Measurements from ENCODE around the gene WWC1.
A peak's percentile ranks its signal among the peaks of the same experiment; 100 is the strongest.

WWC1 gene

GRCh38 chr5:168313596-168314204 is 22.3 kb downstream of the WWC1 start:
- no peak overlapping the region for H3K4me3 ChIP-seq (ENCODE audit: low read depth, low read length)
- H3K36me3 ChIP-seq (ENCODE audit: control insufficient read depth, insufficient read depth, low read length), result no peaks in the 10 kb centered on the region
- H3K27me3 ChIP-seq (ENCODE audit: control insufficient read depth, insufficient read depth, low read length), result peaks cover 8% of the 10 kb centered on the region
- no peaks in the 10 kb centered on the region for H3K9me3 ChIP-seq (ENCODE audit: control insufficient read depth, insufficient read depth, low read length)
- no peak overlapping the region for H3K9ac ChIP-seq (ENCODE audit: low read depth, low read length)
- H3K4me1 ChIP-seq (ENCODE audit: control insufficient read depth, insufficient read depth, low read length), result peaks cover 8% of the 10 kb centered on the region

GRCh38 chr5:168314735-168315411 is 23.4 kb downstream of the WWC1 start:
- Histone ChIP-seq H3K4me3 (ENCODE audit: low read depth, low read length) (no peak overlapping the region), H3K4me1 (ENCODE audit: control insufficient read depth, insufficient read depth, low read length) (peaks cover 8% of the 10 kb centered on the region), H3K36me3 (ENCODE audit: control insufficient read depth, insufficient read depth, low read length) (no peaks in the 10 kb centered on the region), H3K9me3 (ENCODE audit: control insufficient read depth, insufficient read depth, low read length) (no peaks in the 10 kb centered on the region), H3K9ac (ENCODE audit: low read depth, low read length) (no peak overlapping the region), H3K27me3 (ENCODE audit: control insufficient read depth, insufficient read depth, low read length) (no peaks in the 10 kb centered on the region)

- H3K9ac ChIP-seq (ENCODE audit: low read depth, low read length), result no peak overlapping the region
- H3K27me3 ChIP-seq (ENCODE audit: control insufficient read depth, insufficient read depth, low read length), result no peaks in the 10 kb centered on the region
- H3K9me3 ChIP-seq (ENCODE audit: control insufficient read depth, insufficient read depth, low read length), result no peaks in the 10 kb centered on the region
- no peaks in the 10 kb centered on the region for H3K36me3 ChIP-seq (ENCODE audit: control insufficient read depth, insufficient read depth, low read length)
- peaks cover 8% of the 10 kb centered on the region for H3K4me1 ChIP-seq (ENCODE audit: control insufficient read depth, insufficient read depth, low read length)
- no peak overlapping the region for H3K4me3 ChIP-seq (ENCODE audit: low read depth, low read length)
Observed at GRCh38 chr5:168315416-168316138, 24.1 kb downstream of the WWC1 start.

DNA sequence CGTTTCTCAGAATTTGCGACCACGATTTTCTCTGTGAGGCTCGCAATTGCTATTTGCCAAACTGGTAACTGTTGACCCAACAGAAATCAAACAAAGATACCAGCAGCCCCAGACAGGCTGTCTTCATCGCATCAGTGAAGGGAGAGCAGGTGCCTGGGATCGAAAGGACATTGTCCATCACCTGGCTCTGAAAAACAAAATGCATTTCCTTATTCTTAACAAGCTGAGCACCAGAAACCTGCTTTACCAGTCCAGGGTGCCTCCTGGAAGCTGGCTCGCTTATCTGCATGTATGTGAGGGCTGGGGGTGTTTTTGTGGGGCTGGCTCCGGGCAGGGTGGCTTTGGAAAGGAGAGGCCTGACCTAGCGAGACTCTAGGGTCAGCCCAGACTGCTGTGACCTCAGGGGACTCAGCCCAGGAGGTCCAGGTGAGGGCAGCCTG is 24.7 kb downstream of the WWC1 start:
- Histone ChIP-seq H3K4me1 (ENCODE audit: control insufficient read depth, insufficient read depth, low read length) (peaks cover 4% of the 10 kb centered on the region), H3K27me3 (ENCODE audit: control insufficient read depth, insufficient read depth, low read length) (no peaks in the 10 kb centered on the region), H3K36me3 (ENCODE audit: control insufficient read depth, insufficient read depth, low read length) (no peaks in the 10 kb centered on the region), H3K9ac (ENCODE audit: low read depth, low read length) (no peak overlapping the region), H3K4me3 (ENCODE audit: low read depth, low read length) (no peak overlapping the region), H3K9me3 (ENCODE audit: control insufficient read depth, insufficient read depth, low read length) (no peaks in the 10 kb centered on the region)

DNA sequence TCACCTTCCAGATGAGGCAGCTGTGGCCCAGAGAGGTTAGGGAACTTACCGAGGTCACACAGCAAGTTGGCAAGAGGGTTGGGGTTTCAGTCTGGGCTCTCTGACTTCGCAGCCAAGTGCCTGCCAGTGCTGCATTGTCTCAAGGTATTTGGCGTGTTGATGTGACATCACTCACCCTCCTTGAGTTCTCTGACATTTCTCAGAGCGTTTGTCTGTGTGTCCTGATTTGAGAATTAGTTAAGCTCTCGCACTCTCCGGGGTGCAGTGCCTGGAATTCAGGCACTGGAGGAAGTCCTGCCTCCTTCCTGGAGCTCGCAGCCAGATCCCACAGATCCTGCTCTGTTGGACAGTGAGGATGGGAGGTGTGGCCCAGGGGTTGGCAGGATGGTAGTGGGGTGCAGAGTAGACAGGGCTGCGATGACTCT is 25.7 kb downstream of the WWC1 start:
- Histone ChIP-seq H3K9me3 (ENCODE audit: control insufficient read depth, insufficient read depth, low read length) (no peaks in the 10 kb centered on the region), H3K36me3 (ENCODE audit: control insufficient read depth, insufficient read depth, low read length) (no peaks in the 10 kb centered on the region), H3K4me3 (ENCODE audit: low read depth, low read length) (no peak overlapping the region), H3K4me1 (ENCODE audit: control insufficient read depth, insufficient read depth, low read length) (peaks cover 4% of the 10 kb centered on the region), H3K27me3 (ENCODE audit: control insufficient read depth, insufficient read depth, low read length) (no peaks in the 10 kb centered on the region), H3K9ac (ENCODE audit: low read depth, low read length) (peak overlapping the region; percentile 47)

- Histone ChIP-seq H3K9me3 (ENCODE audit: control insufficient read depth, insufficient read depth, low read length) (no peaks in the 10 kb centered on the region), H3K4me1 (ENCODE audit: control insufficient read depth, insufficient read depth, low read length) (peaks cover 4% of the 10 kb centered on the region), H3K4me3 (ENCODE audit: low read depth, low read length) (no peak overlapping the region), H3K27me3 (ENCODE audit: control insufficient read depth, insufficient read depth, low read length) (no peaks in the 10 kb centered on the region), H3K9ac (ENCODE audit: low read depth, low read length) (peak overlapping the region; percentile 47), H3K36me3 (ENCODE audit: control insufficient read depth, insufficient read depth, low read length) (no peaks in the 10 kb centered on the region)
Observed at GRCh38 chr5:168317521-168318147, 26.2 kb downstream of the WWC1 start.

DNA sequence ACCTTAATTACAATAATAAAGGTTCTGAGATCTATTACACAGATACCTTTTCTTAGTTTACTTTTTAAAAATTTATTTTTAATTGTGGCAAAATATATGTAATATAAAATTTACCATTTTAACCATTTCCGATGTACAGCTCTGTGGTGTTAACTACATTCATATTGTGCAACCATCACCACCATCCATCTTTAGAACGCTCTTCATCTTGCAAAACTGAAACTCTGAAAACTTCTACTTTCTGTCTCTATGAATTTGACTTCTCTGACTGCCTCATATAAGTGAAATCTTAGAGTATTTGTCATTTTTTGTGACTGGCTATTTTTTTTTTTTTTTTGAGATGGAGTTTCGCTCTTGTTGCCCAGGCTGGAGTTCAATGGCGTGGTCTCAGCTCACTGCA is 26.8 kb downstream of the WWC1 start:
- no peaks in the 10 kb centered on the region for H3K27me3 ChIP-seq (ENCODE audit: control insufficient read depth, insufficient read depth, low read length)
- H3K9ac ChIP-seq (ENCODE audit: low read depth, low read length), result no peak overlapping the region
- H3K4me1 ChIP-seq (ENCODE audit: control insufficient read depth, insufficient read depth, low read length), result peaks cover 4% of the 10 kb centered on the region
- H3K36me3 ChIP-seq (ENCODE audit: control insufficient read depth, insufficient read depth, low read length), result no peaks in the 10 kb centered on the region
- no peaks in the 10 kb centered on the region for H3K9me3 ChIP-seq (ENCODE audit: control insufficient read depth, insufficient read depth, low read length)
- no peak overlapping the region for H3K4me3 ChIP-seq (ENCODE audit: low read depth, low read length)

- Histone ChIP-seq H3K4me3 (ENCODE audit: low read depth, low read length) (no peak overlapping the region), H3K9ac (ENCODE audit: low read depth, low read length) (no peak overlapping the region), H3K27me3 (ENCODE audit: control insufficient read depth, insufficient read depth, low read length) (no peaks in the 10 kb centered on the region), H3K9me3 (ENCODE audit: control insufficient read depth, insufficient read depth, low read length) (no peaks in the 10 kb centered on the region), H3K4me1 (ENCODE audit: control insufficient read depth, insufficient read depth, low read length) (peaks cover under 1% of the 10 kb centered on the region), H3K36me3 (ENCODE audit: control insufficient read depth, insufficient read depth, low read length) (no peaks in the 10 kb centered on the region)
Observed at GRCh38 chr5:168319774-168320173, 28.3 kb downstream of the WWC1 start.

GRCh38 chr5:168320805-168321204 is 29.4 kb downstream of the WWC1 start:
- H3K36me3 ChIP-seq (ENCODE audit: control insufficient read depth, insufficient read depth, low read length), result no peaks in the 10 kb centered on the region
- no peak overlapping the region for H3K9ac ChIP-seq (ENCODE audit: low read depth, low read length)
- no peak overlapping the region for H3K4me3 ChIP-seq (ENCODE audit: low read depth, low read length)
- no peaks in the 10 kb centered on the region for H3K4me1 ChIP-seq (ENCODE audit: control insufficient read depth, insufficient read depth, low read length)
- no peaks in the 10 kb centered on the region for H3K27me3 ChIP-seq (ENCODE audit: control insufficient read depth, insufficient read depth, low read length)
- no peaks in the 10 kb centered on the region for H3K9me3 ChIP-seq (ENCODE audit: control insufficient read depth, insufficient read depth, low read length)

DNA sequence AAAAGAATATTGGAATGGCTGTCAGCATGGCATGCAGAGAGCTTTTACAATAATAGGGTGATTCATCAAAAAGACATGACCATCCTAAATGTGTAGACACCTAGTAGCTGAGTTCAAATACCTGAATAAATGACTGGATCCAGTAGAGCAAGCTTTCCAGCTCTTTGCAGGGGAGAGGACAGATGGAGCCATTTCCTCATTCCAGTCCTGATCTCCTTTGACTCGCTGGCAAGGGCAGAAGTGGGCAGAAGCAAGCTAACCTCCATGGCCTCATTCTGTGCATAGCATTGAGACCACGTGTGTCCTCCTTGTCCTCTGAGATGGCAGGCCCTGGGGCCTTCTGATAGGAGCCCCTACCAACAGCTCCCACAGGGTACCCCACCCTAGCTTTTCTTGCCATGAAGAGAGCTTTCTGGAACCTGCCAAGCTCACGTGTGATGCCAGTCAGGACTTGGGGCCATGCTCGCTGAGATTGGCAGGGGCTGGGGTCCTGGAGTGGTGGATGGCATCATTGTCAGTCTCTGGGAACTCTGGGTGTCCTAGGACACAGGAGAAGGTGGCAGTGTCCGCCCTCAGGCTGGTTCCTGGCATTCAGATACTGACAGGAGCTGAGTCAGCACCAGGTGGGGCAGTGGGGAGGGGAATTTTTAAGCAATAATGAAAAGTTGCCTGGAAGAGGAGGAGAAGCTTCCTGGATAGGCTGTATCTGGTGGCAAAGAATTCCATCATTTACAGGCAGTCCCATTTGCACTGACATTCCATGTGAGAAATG is 33.6 kb downstream of the WWC1 start:
- H3K4me3 ChIP-seq (ENCODE audit: low read depth, low read length), result no peak overlapping the region
- H3K4me1 ChIP-seq (ENCODE audit: control insufficient read depth, insufficient read depth, low read length), result peaks cover 11% of the 10 kb centered on the region

DNA sequence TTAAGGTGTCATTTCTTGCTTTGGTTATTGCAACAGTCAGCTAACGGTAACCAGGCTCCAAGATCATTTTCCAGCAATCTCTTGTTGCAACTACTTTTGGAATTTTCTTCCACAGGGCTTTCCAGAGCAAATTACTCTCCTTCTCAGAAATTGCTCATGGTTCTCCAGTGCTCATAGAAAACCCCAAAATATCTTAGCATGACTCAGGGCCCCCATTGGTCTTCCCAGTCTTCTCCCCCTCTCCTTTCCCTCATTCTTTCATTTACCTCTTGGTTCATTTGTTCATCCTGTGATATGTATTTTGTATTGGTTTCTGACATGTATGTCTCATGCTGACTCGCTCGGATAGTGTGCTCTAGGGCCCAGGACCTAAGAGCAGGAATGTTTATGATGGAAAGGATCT is 35.6 kb downstream of the WWC1 start:
- Histone ChIP-seq H3K9me3 (ENCODE audit: control insufficient read depth, insufficient read depth, low read length) (no peaks in the 10 kb centered on the region), H3K4me3 (ENCODE audit: low read depth, low read length) (no peak overlapping the region), H3K27me3 (ENCODE audit: control insufficient read depth, insufficient read depth, low read length) (no peaks in the 10 kb centered on the region), H3K36me3 (ENCODE audit: control insufficient read depth, insufficient read depth, low read length) (no peaks in the 10 kb centered on the region), H3K4me1 (ENCODE audit: control insufficient read depth, insufficient read depth, low read length) (peaks cover 24% of the 10 kb centered on the region), H3K9ac (ENCODE audit: low read depth, low read length) (no peak overlapping the region)

More for the DNA sequence above, 33.6 kb downstream of the WWC1 start:
- Histone ChIP-seq H3K36me3 (ENCODE audit: control insufficient read depth, insufficient read depth, low read length) (no peaks in the 10 kb centered on the region), H3K27me3 (ENCODE audit: control insufficient read depth, insufficient read depth, low read length) (no peaks in the 10 kb centered on the region), H3K9me3 (ENCODE audit: control insufficient read depth, insufficient read depth, low read length) (no peaks in the 10 kb centered on the region), H3K9ac (ENCODE audit: low read depth, low read length) (no peak overlapping the region)

All from iPS-15b (cell line).